Effector CD4-positive, alpha-beta T cell (primary cell): ENCODE results near the gene NPC1L1.

ENCODE experiments used
- DNase-seq: peaks from one replicate; pipeline ENCODE4 v3.0.0-alpha.2; 2020

NPC1L1 gene

DNA sequence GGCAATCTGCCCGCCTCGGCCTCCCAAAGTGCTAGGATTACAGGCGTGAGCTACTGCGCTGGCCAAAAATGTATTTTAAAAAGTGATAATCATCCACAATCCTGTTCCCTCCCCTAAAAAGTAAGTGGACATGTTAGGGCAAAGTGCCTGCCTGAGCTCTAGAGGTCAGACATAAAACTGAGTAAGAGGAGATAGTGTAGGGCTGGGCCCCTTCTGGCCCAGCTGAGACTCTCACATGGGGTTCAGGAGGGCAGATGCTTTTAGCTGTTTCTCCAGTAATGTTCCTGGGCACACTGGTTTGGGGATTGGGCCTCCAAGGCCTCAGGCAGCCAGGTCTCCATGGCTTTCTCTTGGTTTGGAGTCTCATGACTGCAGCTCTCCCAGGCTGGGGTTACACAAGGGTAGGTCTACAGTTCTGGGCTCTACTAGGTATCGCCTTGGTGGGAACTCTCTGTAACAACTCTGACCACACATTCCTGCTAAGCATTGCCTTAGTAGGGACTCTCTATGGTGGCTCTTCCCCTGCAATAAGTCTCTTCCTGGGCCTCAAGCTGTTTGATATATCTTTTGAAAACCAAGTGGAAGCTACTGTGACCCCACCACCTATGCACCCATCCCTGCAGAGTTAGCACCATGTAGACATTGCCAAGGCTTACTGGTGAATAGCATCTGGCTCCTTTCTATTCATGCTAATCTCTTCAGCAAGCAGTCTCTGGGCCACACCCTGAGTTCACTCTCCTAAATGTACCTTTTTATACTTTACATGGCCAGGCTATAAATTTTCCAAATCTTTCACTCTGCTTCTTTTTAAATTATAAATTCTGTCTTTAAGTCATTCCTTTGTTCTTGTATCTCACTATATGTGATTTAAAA is 43.7 kb downstream of the NPC1L1 start:
- DNase-seq: no peak

DNA sequence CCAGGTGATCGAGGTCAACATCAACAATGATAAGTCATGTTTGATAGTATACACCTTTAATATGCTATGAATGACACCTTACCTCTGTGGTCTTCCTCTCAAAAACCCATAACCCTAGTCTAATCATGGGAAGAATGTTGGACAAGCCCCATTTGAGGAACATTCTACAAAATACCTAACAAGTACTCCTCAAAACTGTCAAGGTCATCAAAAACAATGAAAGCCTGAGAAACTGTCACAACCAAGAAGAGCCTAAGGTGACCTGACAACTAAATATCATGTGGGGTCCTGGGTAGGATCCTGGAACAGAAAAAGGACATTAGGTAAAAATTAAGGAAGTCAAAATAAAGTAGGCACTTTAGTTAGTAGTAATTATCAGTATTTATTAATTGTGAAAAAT is 44.7 kb downstream of the NPC1L1 start:
- DNase-seq: no peak

DNA sequence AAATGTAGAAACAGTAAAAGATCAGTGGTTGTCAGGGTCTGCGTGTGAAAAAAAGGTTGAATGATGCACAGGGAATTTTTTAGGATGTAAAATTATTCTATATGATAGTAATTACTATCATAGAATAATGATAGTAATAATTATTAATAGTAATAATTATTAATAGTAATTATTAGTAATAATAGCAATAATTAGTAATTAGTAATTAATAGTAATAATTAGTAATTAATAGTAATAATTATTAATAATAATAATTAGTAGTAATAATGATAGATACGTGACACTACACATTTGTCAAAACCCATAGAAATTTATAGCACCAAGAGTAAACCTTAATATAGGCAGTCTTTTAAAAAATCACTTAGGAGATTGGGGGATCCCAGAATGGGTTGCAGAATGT is 46.2 kb downstream of the NPC1L1 start:
- DNase-seq: no peak

DNA sequence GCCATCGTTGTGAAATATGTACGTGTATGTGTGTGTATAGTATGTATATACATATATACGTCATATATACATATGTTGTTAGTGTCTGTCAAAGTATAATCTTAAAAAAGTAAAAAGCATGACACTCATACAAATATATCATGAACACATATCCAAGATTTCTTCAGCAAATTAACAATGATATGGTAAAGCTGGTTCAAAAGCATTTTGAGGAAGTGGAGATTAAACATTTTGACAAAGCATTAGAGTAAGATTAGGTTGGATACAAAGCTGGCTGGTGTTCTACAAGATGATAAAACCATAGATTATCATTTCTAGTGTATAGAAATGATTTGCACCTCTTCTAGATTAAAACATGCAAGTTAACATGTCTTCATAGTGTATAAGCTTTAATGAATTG is 49.9 kb downstream of the NPC1L1 start:
- DNase-seq: no peak

DNA sequence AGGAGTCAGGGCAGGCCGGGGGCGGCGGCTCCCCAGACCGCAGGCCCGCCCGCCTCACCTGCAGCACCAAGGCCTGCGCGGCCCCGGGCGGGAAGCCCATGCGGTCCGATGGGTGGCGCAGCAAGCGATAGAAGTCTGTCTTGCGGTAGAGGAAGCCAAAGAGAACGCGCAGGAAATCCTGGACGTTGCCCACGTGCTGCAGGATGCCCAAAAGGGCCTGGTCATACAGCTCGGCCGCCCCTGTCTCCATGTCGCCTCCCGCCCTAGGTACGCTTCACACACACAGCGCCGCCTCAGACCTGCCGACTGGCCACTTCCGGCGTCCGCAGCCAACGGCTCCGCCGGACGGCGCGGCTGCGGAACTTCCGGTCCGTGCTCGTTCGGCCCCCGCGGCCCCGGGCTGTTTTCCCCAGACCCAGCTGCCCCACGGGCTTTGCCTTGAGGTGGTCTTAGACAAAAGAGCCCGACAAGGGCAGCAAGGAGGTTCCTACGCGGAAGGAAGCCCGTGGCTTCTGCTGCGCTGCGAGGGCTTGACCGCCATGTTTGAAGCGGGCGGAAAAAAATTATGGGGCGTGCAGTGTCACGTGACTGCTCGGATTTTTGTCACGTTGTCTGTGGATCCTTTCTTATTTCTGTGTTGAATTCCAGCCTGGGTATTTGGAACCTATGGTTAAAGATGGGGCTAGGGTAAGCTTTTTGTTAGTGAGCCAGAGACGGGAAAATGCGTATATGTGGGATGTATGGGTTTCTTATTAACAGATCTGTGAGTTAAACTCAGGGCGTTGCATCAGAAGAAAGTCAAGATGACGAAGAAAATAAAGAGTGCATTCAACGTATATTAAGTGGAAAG is 50.6 kb downstream of the NPC1L1 start, which contains the start of gene NUDCD3:
NUDCD3 (minus strand) TSS at position 308 of the 850 bp plus-strand sequence; CDS start at position 250, 58 bp downstream.
- peak; percentile 80 for DNase-seq

DNA sequence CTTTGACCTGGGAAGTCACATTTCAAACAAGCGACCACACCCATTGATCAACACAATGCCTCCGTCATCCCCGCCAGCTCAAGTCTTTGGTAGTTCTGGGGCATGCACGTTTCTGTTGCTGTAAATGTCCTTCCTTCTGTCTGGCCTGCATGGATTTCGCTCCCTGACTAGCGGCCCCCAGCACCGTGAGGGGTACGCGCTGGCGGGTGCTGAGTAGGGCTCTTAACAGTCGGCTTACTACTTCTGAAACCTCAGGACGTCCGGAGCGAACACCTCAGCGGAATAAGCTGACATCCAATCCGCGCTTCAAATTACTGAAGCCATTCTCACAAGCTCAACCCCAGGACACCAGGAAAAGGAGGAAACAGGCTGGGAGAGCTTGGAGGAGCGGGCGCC is 51.2 kb downstream of the NPC1L1 start:
- peak; percentile 38 for DNase-seq

DNA sequence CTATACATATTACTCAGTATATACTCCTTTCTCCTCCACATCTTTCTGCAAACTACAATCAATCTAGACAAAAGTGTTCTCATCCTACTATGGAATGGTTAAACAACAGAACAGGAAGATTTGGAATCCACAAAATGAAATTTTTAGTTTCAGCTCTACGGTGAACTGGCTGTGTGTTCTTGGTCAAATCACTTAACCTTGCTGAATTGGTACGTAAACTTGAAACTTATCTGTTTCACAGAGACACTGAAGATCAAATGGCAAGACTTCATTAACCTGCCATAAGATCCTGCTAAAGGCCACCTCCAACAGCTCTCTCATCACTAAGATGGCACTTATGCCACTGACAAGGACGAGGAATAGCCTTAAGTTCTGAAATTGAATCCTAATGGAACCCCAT is 52.2 kb downstream of the NPC1L1 start:
- DNase-seq: no peak

DNA sequence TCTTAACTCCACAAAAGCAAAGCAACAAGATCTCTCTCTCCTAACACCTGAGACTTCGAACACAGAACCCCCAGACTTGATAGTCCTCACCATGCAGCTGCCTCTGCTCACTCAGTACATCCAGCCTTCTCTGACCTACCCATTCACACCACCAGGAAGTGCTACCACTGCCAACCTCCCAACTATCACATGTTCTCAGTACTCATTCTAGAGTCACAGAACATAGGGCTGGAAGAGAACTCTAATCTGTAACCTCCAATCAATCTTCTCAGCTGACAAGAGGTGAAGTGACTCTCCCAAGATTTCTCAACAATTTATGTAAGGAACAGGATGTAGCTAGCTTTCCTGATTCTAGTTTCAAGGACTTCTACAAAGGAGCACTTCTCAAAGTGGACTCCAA is 54.4 kb downstream of the NPC1L1 start:
- DNase-seq: no peak

DNA sequence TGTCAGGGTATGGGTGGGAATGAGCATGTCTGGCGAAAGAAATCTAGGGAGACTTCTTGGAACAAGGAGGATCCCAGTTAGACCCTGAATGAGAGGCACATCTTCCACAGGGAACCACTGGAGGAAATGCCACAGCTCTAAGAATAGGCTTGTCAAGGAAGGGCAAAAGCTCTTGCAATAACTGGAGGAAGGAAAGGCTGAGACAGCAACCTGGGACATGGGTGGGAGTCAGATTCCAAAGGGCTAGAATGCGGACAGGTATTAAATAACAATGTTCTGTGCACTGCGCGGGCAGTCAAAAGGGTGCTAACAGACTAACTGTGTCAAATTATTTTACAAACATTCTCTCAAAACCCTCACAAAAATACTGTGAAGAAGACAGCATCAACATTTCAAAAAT is 55.1 kb downstream of the NPC1L1 start:
- DNase-seq: no peak

DNA sequence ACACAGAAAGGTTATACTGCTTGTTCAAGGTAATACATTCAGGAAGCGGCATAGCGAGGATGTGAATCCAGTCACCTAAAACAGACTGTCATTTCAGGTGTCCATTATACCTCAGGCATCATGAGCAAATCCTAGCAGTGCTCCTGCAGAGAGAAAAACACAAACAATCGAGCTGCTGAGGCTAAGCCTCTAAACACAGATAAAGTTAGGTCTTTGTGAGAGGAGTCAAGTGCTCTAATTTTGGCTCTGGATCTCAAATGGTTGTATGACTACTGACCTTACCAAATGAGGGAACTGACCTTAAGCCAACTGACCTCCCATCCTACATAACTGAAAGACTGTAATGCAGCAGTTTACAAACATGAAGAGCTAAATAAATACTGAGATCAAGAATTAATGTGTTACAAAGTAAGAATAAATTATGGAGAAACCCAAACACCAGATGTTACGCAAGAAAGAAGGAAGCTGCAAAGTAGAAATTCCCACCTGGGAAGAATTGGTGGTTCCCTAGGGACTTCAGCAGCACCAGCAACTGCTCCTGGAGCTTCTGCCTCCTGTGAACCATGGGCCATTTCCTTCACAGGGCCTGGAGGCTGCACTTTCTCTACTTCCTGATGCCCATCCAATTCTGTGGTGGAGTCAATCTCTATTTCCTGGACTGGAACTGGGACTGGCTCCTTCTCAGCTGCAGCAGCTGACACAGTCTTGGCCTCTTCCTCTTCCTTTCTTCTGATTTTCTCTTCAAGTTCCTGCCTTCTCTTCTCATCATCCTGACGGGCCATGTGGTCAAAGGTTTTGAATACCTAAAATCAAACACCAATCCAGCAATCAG is 56.4 kb downstream of the NPC1L1 start:
- DNase-seq: no peak

DNA sequence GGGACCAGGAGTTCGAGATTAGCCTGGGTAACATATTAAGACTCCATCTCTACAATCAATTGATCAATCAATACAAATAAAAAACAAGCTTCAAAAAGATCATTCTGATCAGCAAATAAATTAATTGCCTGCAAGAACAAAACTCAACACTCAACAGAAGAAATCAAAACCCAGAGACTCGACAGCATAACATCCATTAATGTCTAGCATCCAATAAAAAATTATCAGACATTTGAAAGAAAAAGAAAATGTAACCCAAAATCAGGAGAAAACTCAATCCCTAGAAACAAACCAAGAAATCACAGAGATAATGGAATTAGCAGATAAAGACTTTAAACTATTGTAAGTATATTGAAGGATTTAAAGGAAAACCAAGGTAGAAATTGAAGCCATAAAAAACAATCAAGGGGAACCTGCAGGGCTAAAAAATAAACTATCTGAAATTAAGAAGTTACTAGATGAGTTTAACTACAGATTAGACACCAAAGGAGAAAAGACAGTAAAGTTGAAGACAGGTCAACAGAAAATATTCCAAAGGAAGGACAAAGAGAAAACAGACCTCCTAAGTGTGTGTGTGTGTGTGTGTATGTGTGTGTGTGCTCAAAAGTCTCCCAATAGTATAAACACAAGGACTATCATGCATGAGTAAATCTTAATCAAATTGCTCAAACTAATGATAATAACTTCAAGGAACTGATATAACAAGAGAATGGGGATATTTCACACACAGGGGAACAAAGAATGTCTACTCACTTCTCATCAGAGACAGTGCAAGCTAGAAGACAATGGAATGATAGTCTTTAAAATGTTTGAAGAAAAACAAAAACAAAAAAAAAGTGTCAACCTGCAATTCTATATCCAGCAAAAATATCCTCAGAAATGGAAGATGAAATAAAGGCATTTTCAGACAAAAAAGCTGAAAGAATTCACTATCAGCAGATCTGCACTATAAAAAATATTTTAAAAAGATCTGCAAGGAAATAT is 58.3 kb downstream of the NPC1L1 start:
- DNase-seq: no peak

DNA sequence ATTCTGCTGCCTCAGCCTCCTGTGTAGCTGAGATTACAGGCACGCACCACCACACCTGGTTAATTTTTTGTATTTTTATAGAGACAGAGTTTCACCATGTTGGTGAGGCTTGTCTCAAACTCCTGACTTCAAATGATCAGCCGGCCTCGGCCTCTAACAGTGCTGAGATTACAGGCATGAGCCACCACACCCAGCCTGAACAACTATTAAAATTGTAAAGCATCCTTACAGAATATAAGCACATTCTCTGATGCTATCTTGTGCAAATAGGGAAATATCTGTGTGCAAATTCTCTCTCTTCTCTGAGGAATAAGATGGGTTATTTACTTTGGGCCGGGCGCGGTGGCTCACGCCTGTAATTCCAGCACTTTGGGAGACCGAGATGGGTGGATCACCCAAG is 63.2 kb downstream of the NPC1L1 start:
- no peak for DNase-seq

DNA sequence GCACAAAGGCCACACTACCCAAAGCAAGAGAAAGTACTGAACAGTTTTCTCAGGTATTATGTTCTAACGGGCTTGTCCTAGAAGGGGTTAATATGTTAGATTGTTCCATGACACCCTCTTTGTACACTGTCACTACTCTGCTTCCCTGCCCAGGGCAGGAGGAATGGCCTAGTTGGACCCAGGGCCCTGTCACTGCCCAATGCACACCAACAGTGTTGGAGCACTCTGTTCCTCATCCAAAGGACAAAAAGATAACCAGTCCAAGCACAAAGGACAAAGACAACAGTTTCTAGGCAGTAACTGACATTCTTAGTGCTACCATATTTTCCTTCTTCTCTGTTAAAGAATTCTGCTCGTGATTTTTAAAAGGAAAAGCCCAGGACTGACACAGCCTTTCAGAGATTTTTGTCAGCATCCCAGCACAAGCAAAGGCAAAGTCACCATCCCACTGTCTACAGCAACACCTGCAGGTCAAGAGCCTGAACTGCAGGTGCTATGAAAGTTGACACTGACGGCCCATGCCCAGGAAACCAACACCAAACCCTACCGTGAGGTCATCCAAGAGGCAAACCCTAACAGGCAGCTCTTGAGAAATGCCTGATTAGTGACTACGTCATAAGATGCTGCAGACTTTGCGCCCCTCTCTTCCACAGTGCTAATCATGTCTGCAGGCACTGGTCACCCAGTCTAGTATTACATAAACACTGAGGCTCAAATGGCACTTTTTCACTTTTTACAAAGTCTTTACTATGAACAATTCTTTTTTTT is 63.9 kb downstream of the NPC1L1 start:
- DNase-seq: peak; percentile 42

DNA sequence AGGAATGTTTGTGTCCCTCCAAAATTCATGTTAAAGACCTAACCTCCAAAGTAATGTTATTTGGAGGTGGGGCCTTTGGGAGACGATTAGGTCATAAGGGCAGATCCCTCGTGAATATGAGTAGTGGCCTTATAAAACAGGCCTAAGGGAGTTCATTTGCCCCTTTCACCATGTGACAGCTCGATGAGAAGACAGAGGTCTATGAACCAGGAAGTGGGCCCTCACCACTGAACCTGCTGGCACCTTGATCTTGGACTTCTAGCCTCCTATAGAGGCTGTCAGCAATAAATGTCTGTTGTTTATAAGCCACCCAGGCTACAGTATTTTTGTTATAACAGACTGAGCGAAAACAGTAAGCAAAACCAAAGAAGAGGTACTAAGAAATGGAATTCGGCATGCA is 64.8 kb downstream of the NPC1L1 start:
- no peak for DNase-seq

DNA sequence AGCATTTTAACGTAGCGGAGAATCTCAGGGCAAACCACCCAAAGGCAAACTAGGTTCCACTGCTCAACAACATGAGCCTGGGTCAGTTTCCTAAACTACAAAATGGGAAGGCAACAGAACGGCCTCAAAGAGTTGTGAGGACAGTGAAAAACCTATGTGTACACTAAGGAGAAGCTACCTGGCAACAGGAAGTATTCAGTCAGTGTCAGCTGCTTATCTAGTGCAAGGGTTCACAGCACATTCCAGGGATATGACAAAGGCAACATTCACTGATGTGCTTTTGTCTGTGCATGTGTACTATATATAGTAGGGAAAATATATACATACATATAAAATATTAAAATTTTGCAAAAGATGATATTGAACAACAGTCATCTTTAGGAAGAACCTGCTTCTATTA is 67.8 kb downstream of the NPC1L1 start:
- DNase-seq: no peak

DNA sequence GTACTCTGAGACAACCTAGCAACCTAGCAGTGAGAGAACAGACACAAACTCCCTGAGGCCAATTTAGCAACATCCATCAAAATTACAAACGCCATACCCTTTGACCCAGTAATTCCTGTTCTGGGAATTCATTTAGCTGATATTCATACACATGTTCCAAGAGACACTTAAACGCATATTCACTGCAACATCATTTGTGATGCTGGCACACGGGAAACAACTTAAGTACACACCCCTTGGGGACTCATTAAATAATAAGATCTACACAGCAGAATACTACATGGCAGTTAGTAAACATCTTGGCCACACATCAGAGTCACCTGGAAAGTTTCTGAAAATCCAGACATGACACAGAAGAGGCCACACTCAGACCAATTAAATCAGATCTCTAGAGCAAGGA is 68.3 kb downstream of the NPC1L1 start:
- DNase-seq: no peak

DNA sequence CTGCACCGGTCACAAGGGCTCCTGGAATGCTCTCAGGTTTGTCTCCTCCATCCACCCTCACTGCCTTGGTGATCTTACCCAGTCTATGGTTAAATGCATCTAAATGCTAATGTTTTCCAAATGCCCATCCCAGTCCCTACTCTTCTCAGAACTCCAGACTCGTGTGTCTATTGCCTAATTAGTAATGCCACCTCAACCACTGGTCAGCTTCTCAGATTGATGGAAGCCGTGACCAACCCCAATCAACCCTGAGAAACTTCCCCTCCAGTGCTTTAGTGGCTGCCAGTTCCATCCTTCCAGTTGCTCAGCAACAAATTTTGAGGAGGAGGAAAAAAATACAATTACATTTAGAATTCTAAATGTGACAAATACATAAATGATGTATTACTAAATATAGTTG is 69.3 kb downstream of the NPC1L1 start:
- no peak for DNase-seq

DNA sequence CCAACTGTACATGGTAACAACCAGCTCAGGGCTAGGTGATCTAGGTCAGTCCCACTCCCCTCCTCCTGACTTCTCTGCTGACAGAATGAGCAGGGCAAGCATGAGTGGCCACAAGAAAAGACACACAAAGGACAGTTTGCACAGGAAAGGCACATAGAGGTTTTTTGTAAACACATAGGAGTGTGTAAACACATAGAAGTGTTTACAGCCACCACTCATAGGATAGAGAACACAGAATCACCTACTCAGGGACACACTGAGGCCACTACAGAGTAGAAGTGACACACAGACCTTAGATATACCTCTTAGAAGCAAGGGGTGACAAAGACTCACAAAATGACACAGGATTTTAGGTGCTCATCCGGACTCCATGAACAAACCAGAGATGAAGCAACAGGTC is 69.7 kb downstream of the NPC1L1 start:
- no peak for DNase-seq

DNA sequence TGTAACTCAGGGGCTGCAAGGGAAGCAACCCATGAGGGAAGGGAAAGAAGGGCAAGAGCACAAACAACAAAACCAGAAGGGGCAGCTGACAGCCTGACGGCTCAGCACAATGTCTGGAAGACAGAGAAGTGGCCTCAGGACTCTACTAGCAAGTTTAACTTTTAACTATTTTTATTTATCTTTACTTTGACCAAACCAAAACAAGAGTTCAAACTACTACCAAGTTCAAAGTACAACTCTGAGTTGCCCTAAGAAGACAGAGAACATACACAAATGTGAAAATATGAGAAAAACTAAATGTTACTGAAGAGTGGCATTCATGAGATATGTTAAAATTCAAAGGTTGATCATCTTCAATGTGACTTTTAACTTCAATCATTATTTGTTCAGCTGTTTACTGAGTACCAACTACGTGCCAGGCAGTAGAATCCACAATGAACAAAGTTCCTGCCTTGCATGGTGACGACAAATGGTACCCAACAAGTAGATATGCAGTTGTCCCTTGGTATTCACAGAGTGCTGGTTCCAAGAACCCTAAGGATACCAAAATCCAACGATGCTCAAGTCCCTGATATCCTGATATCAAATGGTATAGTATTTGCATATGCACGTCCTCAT is 70.4 kb downstream of the NPC1L1 start:
- DNase-seq: no peak

DNA sequence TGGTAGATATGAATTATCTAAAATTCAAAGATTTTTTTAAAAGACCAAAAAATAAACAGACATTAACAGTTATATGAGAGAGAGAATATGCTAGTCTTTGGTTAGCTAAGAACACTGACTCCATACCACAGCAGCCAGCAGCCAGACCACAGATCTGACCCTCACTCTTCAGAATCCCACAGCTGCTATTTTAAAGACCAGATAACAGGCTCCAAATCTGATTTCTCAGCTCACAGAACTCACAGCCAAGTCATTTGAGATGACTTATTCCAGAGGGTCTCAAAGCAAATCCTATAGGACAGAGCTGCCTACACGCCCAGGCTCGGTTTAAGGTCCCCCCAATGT is 71.0 kb downstream of the NPC1L1 start:
- DNase-seq: no peak
